PC-9 (cell line): ENCODE results near the gene LRRC46. TPM values are rescaled to one million over a fixed set of nuclear protein-coding genes. Genes with fewer than 3 reads are reported as not detected.
A peak's percentile ranks its signal among the peaks of the same experiment; 100 is the strongest.

Experiments used
- BruUV-seq: library from RNA; stranded (reverse); fragments of 400-500 nt; replicated peaks from 2 replicates; lab custom pipeline; 2021; lab: Mats Ljungman, UMichigan
- CTCF ChIA-PET: fragments of 300-600 bp; sonication (Branson Sonifier 250); formaldehyde crosslinking; loops from one replicate; lab custom pipeline; 2022; ENCODE audit warnings: antibody characterized with exemption; lab: Charles Lee
- POLR2A ChIA-PET: fragments of 300-600 bp; sonication (Branson Sonifier 250); formaldehyde crosslinking; loops from one replicate; lab custom pipeline; 2022; ENCODE audit warnings: antibody characterized with exemption; ENCODE audit not compliant: unreplicated experiment; lab: Charles Lee
- DNase-seq, 2 experiments: peaks; one replicate each; pipeline versions ENCODE4 v3.0.0 to v3.0.0-alpha.2; 2015 to 2022; ENCODE audit warnings: mixed read lengths in 1 of 2
- H2AFZ ChIP-seq: fragments of 200-600 bp; sonication (generic); 2 replicates; pipeline ENCODE4 v1.8.1; 2017; ENCODE audit warnings: antibody characterized with exemption
- H3F3A ChIP-seq: fragments of 200-600 bp; sonication (generic); 2 replicates; pipeline ENCODE4 v1.8.1; 2017; ENCODE audit warnings: antibody characterized with exemption, mild to moderate bottlenecking, low read depth; ENCODE audit not compliant: insufficient read depth
- H3K27ac ChIP-seq: fragments of 200-600 bp; sonication (generic); 2 replicates; pipeline ENCODE4 v1.6.1; 2016; ENCODE audit warnings: mixed run types
- H3K27me3 ChIP-seq: fragments of 200-600 bp; sonication (generic); 2 replicates; pipeline ENCODE4 v1.6.1; 2016; ENCODE audit warnings: low read depth, mixed run types; ENCODE audit not compliant: insufficient read depth
- H3K36me3 ChIP-seq: fragments of 200-600 bp; sonication (generic); 2 replicates; pipeline ENCODE4 v1.6.1; 2016; ENCODE audit warnings: low read depth, mixed run types
- H3K4me1 ChIP-seq: fragments of 200-600 bp; sonication (generic); replicated peaks from 2 replicates; pipeline ENCODE4 v1.6.1; 2016; ENCODE audit warnings: mixed run types; ENCODE audit not compliant: insufficient read depth
- H3K4me2 ChIP-seq: fragments of 200-600 bp; sonication (generic); 2 replicates; pipeline ENCODE4 v1.6.1; 2017; ENCODE audit warnings: mixed run types
- H3K4me3 ChIP-seq: fragments of 200-600 bp; sonication (generic); 2 replicates; pipeline ENCODE4 v1.6.1; 2016; ENCODE audit warnings: mixed run types
- H3K79me2 ChIP-seq: fragments of 200-600 bp; sonication (generic); 2 replicates; pipeline ENCODE4 v1.6.1; 2017; ENCODE audit warnings: low read depth, mixed run types
- H3K9me2 ChIP-seq: fragments of 200-600 bp; sonication (generic); 2 replicates; pipeline ENCODE4 v1.8.1; 2017; ENCODE audit warnings: mild to moderate bottlenecking; ENCODE audit not compliant: insufficient read depth
- H3K9me3 ChIP-seq: fragments of 200-600 bp; sonication (generic); 2 replicates; pipeline ENCODE4 v1.8.1; 2016; ENCODE audit warnings: low read depth; ENCODE audit not compliant: insufficient read depth
- H4K20me1 ChIP-seq: fragments of 200-600 bp; sonication (generic); 2 replicates; pipeline ENCODE4 v1.8.1; 2017; ENCODE audit not compliant: insufficient read depth
- CTCF ChIP-seq: fragments of 200-600 bp; sonication (generic); conservative IDR thresholded peaks from 2 replicates; pipeline ENCODE4 v1.6.1; 2017; ENCODE audit warnings: mixed run types, antibody characterized with exemption, mild to moderate bottlenecking, moderate library complexity
- EZH2 ChIP-seq: fragments of 200-600 bp; sonication (generic); IDR thresholded peaks from 2 replicates; pipeline ENCODE4 v1.8.0; 2017; ENCODE audit warnings: antibody characterized with exemption, low read depth
- intact Hi-C: fragments of 100-400 bp; cut with micrococcal nuclease; formaldehyde crosslinking; loops from one replicate; pipeline ENCODE4 v1.10.0; 2022; ENCODE audit not compliant: unreplicated experiment
- total RNA-seq: library from RNA; stranded (reverse); gene quantifications from 2 replicates; pipeline ENCODE4 v1.2.3, GENCODE V29; 2021

The LRRC46 gene
- total RNA-seq, 1 experiment from 2014 or later, result 1.9 TPM

- BruUV-seq, result no TSS peak
- no peaks in the 10 kb centered on the region for H3K79me2 ChIP-seq
- H2AFZ ChIP-seq, result no peak overlapping the region; the same call in 1 of the 2 replicates
- TF ChIP-seq EZH2 (peak; percentile 27; the same call in 1 of the 2 replicates), CTCF (peak; percentile 55)
- peak overlapping the region; percentile 30; the same call in 1 of the 2 replicates for H3K4me3 ChIP-seq
- H3F3A ChIP-seq, result no peaks in the 10 kb centered on the region
- intact Hi-C loops, result loop anchor here (1.0 kb wide), 1 partner anchor 91 kb away; no protein-coding TSS in a partner anchor
- peaks cover 5% of the 10 kb centered on the region for H3K9me2 ChIP-seq
- H3K27ac ChIP-seq, result no peak overlapping the region
- ChIA-PET POLR2A (interaction anchor here (0.5 kb wide), 1 partner anchor 254 kb away, joined by 14 read pairs; no protein-coding TSS in a partner anchor), CTCF (interaction anchor here (0.6 to 0.7 kb wide), 4 partner anchors 42 to 411 kb away, joined by 3 to 7 read pairs (median 5); partner anchors contain the start of genes LRRC46 and MRPL10)
- no peaks in the 10 kb centered on the region for H3K4me1 ChIP-seq
- no peaks in the 10 kb centered on the region for H3K36me3 ChIP-seq
- H3K9me3 ChIP-seq, result no peaks in the 10 kb centered on the region
- H3K4me2 ChIP-seq, result peak overlapping the region; percentile 65
- peak; percentile 41 to 52 for DNase-seq
- no peaks in the 10 kb centered on the region for H4K20me1 ChIP-seq
- H3K27me3 ChIP-seq, result peaks cover 96% of the 10 kb centered on the region
Observed at GRCh38 chr17:47789611-47790561, 41.6 kb upstream of the LRRC46 start.

- no peaks in the 10 kb centered on the region for H3K79me2 ChIP-seq
- peaks cover 3% of the 10 kb centered on the region for H3K9me2 ChIP-seq
- H3K9me3 ChIP-seq, result no peaks in the 10 kb centered on the region
- no peak overlapping the region for H3K27ac ChIP-seq
- H4K20me1 ChIP-seq, result no peaks in the 10 kb centered on the region; the same call in 1 of the 2 replicates
- CTCF ChIA-PET, result no interaction called here
- no peak for DNase-seq
- H2AFZ ChIP-seq, result no peak overlapping the region
- H3F3A ChIP-seq, result no peaks in the 10 kb centered on the region
- POLR2A ChIA-PET, result no interaction called here
- intact Hi-C loops, result no loop called here
- no TSS peak for BruUV-seq
- H3K4me3 ChIP-seq, result no peak overlapping the region
- no peaks in the 10 kb centered on the region for H3K36me3 ChIP-seq
- H3K4me2 ChIP-seq, result no peak overlapping the region
- peaks cover 96% of the 10 kb centered on the region for H3K27me3 ChIP-seq
- no peaks in the 10 kb centered on the region for H3K4me1 ChIP-seq
- TF ChIP-seq CTCF, result no peak
Observed at GRCh38 chr17:47791025-47791424, 40.4 kb upstream of the LRRC46 start.

GRCh38 chr17:47792457-47792856 is 39.0 kb upstream of the LRRC46 start:
- TF ChIP-seq EZH2, result no peak
- TF ChIP-seq CTCF, result no peak
- intact Hi-C loops, result no loop called here
- Histone ChIP-seq H3K9me2 (no peaks in the 10 kb centered on the region), H3K27me3 (peaks cover 95% of the 10 kb centered on the region), H3F3A (no peaks in the 10 kb centered on the region), H3K36me3 (no peaks in the 10 kb centered on the region), H2AFZ (no peak overlapping the region), H3K79me2 (no peaks in the 10 kb centered on the region), H3K4me3 (no peak overlapping the region), H3K4me1 (no peaks in the 10 kb centered on the region), H3K27ac (no peak overlapping the region), H3K4me2 (no peak overlapping the region), H4K20me1 (no peaks in the 10 kb centered on the region; the same call in 1 of the 2 replicates), H3K9me3 (no peaks in the 10 kb centered on the region)
- POLR2A ChIA-PET, result no interaction called here
- BruUV-seq, result no TSS peak
- CTCF ChIA-PET, result no interaction called here
- DNase-seq, result no peak
